GM12865 (cell line): ENCODE measurements around the gene GIPC2.

ENCODE experiments used
- DNase-seq: peaks from one replicate; pipeline ENCODE4 v3.0.0; 2010; ENCODE audit warnings: low read depth
- H3K4me3 ChIP-seq: 2 replicates; pipeline ENCODE4 v1.5.1; 2011; ENCODE audit warnings: mild to moderate bottlenecking, low read depth, low read length, control low read depth
- CTCF ChIP-seq: IDR thresholded peaks from 2 replicates; pipeline ENCODE4 v1.5.1; 2011; ENCODE audit warnings: low read length, control low read depth, low read depth, inconsistent platforms; ENCODE audit not compliant: insufficient read depth; ENCODE audit errors: missing control alignments

GIPC2 gene

DNA sequence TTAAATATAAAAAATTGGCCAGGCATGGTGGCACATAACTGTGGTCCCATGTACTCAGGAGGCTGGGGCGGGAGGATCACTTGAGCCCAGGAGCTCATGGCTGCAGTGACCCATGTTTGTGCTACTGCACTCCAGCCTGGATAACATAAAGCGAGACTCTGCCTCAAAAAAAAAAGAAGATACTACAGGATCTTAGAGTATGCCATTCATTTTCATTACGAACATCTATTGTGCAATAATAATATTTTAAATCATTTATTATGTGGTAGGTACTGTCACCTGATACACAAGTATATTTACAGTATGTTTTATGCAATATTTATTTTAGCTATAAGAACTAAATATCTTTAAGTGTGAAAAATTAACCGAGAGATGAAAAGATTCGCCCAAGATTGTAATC lies 9.3 kb upstream of the GIPC2 start:
- H3K4me3 ChIP-seq, result no peak overlapping the region
- no peak for TF ChIP-seq CTCF
- no peak for DNase-seq

GRCh38 chr1:78038071-78038470 lies 7.7 kb upstream of the GIPC2 start:
- no peak overlapping the region for H3K4me3 ChIP-seq
- no peak for DNase-seq
- no peak for TF ChIP-seq CTCF

DNA sequence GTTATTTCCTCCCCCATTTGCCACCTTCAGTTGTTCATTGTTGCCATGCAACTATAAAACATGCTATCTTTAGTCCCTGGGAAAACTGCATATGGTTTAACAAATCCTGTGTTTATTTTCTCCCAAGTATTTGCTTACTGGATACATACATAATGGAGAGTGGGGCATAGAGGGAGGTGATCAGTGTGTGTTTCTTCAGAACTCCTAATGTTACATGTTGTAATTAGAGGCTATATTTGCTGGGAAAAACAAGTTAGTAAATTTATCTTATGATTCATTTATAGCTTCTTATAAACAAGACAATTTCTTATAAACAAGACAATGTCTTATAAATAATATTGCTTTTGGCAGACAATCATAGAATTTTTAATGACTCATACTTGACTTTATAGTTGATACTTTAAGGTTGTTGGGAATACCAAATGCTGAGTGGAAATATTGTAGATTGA lies 7.3 kb upstream of the GIPC2 start:
- H3K4me3 ChIP-seq, result no peak overlapping the region
- TF ChIP-seq CTCF, result no peak
- no peak for DNase-seq

- DNase-seq, result peak; percentile 25
- TF ChIP-seq CTCF, result no peak
- H3K4me3 ChIP-seq, result no peak overlapping the region
Observed at GRCh38 chr1:78040484-78041089, 5.2 kb upstream of the GIPC2 start.

DNA sequence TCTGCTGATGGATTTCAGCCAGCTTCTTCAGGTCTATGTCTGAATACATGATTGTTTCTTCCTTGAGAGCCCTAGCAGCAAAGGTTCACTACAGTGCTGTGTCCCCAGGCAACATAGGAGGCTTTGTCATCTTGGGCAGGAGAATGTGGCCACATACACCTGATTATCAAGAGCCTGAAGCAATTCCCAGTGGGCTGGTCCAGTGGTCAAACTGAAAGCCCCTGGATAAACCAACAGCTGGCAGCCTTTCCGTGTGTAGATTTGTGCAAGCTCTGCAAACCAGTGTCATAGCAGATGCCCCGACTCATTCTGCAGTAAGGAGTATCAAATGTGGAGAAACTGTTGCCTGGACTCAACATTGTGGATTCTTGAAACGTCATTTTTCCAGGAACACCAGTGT lies 2.3 kb upstream of the GIPC2 start:
- TF ChIP-seq CTCF, result no peak
- no peak overlapping the region for H3K4me3 ChIP-seq
- no peak for DNase-seq

DNA sequence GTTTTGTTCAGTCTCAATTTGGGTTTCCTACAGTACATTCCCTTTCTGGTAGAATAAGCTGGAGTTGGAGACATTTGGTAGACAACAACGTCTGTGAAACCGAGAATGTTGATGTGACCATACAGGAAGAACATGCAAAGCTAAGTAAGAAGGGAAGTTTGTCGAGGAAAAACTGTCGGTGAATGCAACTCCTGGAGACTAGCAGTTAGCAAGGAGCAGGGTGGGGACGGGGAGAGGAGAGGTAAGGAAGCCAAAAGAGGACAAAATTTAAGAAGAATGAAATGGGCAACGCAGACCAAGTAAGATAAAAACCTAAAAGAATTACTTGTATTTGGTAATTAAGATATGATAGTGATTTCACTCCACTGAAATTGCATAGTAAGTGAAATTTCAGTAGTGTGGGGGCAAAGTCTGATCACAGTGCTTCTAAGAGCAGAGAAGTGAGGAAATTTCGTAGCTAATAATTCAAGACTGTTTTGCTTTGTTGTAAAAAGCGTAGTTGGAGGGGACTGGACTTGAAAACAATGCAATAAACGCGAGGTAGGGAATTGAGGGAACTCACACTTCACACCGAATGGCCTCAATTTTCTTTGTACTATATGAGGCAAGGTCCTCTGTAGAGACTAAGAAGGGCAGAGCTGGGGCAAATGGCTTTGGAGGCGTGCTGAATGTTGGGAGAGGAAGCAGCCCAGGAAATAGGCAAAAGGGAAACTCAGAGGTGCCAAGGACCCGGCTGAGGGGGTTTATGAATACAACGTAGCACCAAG lies 787 bp upstream of the GIPC2 start:
- H3K4me3 ChIP-seq, result no peak overlapping the region
- TF ChIP-seq CTCF, result no peak
- DNase-seq, result no peak
